Endothelial cell of umbilical vein (primary cell): ENCODE measurements around the gene SIDT1. TPM values are rescaled to one million over a fixed set of nuclear protein-coding genes. Genes with fewer than 3 reads are reported as not detected.

Source experiments
- BruUV-seq: library from RNA; stranded (reverse); fragments of 400-500 nt; replicated peaks from 2 replicates; lab custom pipeline; 2021; lab: Mats Ljungman, UMichigan
- CTCF ChIA-PET: fragments of 300-600, 350-600 bp; sonication (Branson Sonifier 250); formaldehyde crosslinking; loops from one replicate; lab custom pipeline; 2021; ENCODE audit warnings: antibody characterized with exemption, inconsistent platforms; lab: Charles Lee
- POLR2A ChIA-PET: fragments of 300-600, 350-600 bp; sonication (Branson Sonifier 250); formaldehyde crosslinking; loops from one replicate; lab custom pipeline; 2021; ENCODE audit warnings: antibody characterized with exemption, inconsistent platforms; lab: Charles Lee
- DNase-seq: peaks from one replicate; pipeline ENCODE4 v3.0.0-alpha.2; 2011; ENCODE audit warnings: low read depth, low spot score
- FAIRE-seq: peaks from 2 replicates; lab custom pipeline; 2011; peaks lifted over from hg19 to GRCh38; lab: Jason Lieb, UNC
- H2AFZ ChIP-seq: 2 replicates; pipeline ENCODE4 v1.6.0; 2012; ENCODE audit warnings: low read depth, low read length, control low read depth, inconsistent platforms
- H3K27ac ChIP-seq: 2 replicates; pipeline ENCODE4 v1.5.1; 2011; ENCODE audit warnings: low read depth, mild to moderate bottlenecking, control low read depth, low read length, moderate library complexity; ENCODE audit not compliant: insufficient read depth
- H3K27me3 ChIP-seq, 2 experiments: 2 replicates each; pipeline versions ENCODE4 v1.6.0 to v1.6.1; 2011; ENCODE audit warnings: low read length in 2 of 2, mixed read lengths in 1 of 2; ENCODE audit not compliant: control insufficient read depth in 2 of 2, insufficient read depth in 2 of 2
- H3K36me3 ChIP-seq, 2 experiments: 2 replicates in 1 of 2; 3 replicates in 1 of 2; pipeline ENCODE4 v1.5.1; 2011; ENCODE audit warnings: low read length in 2 of 2, mild to moderate bottlenecking in 1 of 2, moderate library complexity in 1 of 2; ENCODE audit not compliant: control insufficient read depth in 2 of 2, insufficient read depth in 2 of 2; ENCODE audit errors: extremely low read depth in 1 of 2
- H3K4me1 ChIP-seq: 3 replicates; pipeline ENCODE4 v1.5.1; 2011; ENCODE audit warnings: mild to moderate bottlenecking, low read length; ENCODE audit not compliant: control insufficient read depth, insufficient read depth; ENCODE audit errors: extremely low read depth
- H3K4me2 ChIP-seq: 2 replicates; pipeline ENCODE4 v1.6.1; 2011; ENCODE audit warnings: low read length, control low read depth, mixed read lengths; ENCODE audit not compliant: insufficient read depth
- H3K4me3 ChIP-seq, 3 experiments: fragments of 200-600 bp in 1 of 3; sonication (generic), shearing (Covaris generic) in 1 of 3; replicated peaks in 1 of 3; 2 replicates each; pipeline ENCODE4 v1.5.1; 2011 to 2016; ENCODE audit warnings: control low read depth in 3 of 3, low read length in 3 of 3, mild to moderate bottlenecking in 2 of 3, inconsistent platforms in 1 of 3, low read depth in 1 of 3, moderate library complexity in 1 of 3; ENCODE audit not compliant: insufficient read depth in 1 of 3
- H3K79me2 ChIP-seq: 2 replicates; pipeline ENCODE4 v1.6.0; 2012; ENCODE audit warnings: low read length, inconsistent platforms; ENCODE audit not compliant: control insufficient read depth, insufficient read depth
- H3K9ac ChIP-seq: replicated peaks from 2 replicates; pipeline ENCODE3; 2011; ENCODE audit warnings: low read length, control low read depth; ENCODE audit not compliant: insufficient read depth; ENCODE audit errors: extremely low read depth
- H3K9me1 ChIP-seq: replicated peaks from 3 replicates; pipeline ENCODE4 v1.6.0; 2011; ENCODE audit warnings: mild to moderate bottlenecking, low read length; ENCODE audit not compliant: control insufficient read depth, insufficient read depth; ENCODE audit errors: extremely low read depth
- H3K9me3 ChIP-seq: replicated peaks from 2 replicates; pipeline ENCODE4 v1.5.1; 2012; ENCODE audit warnings: low read length, inconsistent platforms; ENCODE audit not compliant: control insufficient read depth, insufficient read depth
- H4K20me1 ChIP-seq: replicated peaks from 2 replicates; pipeline ENCODE3; 2011; ENCODE audit warnings: mild to moderate bottlenecking, low read length; ENCODE audit not compliant: control insufficient read depth, insufficient read depth; ENCODE audit errors: extremely low read depth
- EZH2 ChIP-seq: IDR thresholded peaks from 2 replicates; pipeline ENCODE4 v1.6.1; 2012; ENCODE audit warnings: borderline replicate concordance, low read depth, mild to moderate bottlenecking, moderate library complexity, low read length, inconsistent platforms; ENCODE audit not compliant: severe bottlenecking
- FOS ChIP-seq: IDR thresholded peaks from 2 replicates; pipeline ENCODE4 v1.6.1; 2011; ENCODE audit warnings: mild to moderate bottlenecking, low read length, moderate library complexity, borderline replicate concordance; ENCODE audit not compliant: insufficient read depth
- GATA2 ChIP-seq: IDR thresholded peaks from 2 replicates; pipeline ENCODE4 v1.7.0; 2011; ENCODE audit warnings: low read depth, mild to moderate bottlenecking, moderate library complexity, mixed read lengths, low read length; ENCODE audit not compliant: insufficient read length, insufficient read depth
- JUN ChIP-seq: IDR thresholded peaks from 2 replicates; pipeline ENCODE4 v1.6.1; 2011; ENCODE audit warnings: borderline replicate concordance, low read depth; ENCODE audit not compliant: insufficient read length, insufficient read depth
- POLR2AphosphoS5 ChIP-seq: IDR thresholded peaks from 2 replicates; pipeline ENCODE4 v1.6.1; 2012; ENCODE audit warnings: low read depth, mild to moderate bottlenecking, control low read depth, low read length, moderate library complexity; ENCODE audit not compliant: insufficient read depth
- dilution Hi-C: fragments of 300-500 bp; cut with MboI; formaldehyde crosslinking; loops from one replicate; pipeline ENCODE4 v1.15.0; 2019; ENCODE audit warnings: low sequenced_read_pairs; ENCODE audit not compliant: extremely low pct_ligation_motif_present
- intact Hi-C: fragments of 100-400 bp; cut with micrococcal nuclease; formaldehyde crosslinking; loops from one replicate; pipeline ENCODE4 v1.10.0; 2022
- polyA plus RNA-seq, 4 experiments: library from polyadenylated mRNA; depleted of rRNA in 3 of 4; stranded (reverse) in 3 of 4; unstranded in 1 of 4; fragments of >200 nt; gene quantifications; 2 replicates each; pipeline versions ENCODE4 v1.2.1 to v1.2.3, GENCODE V29; 2011 to 2012; ENCODE audit warnings: missing spikeins in 1 of 4
- total RNA-seq: library from RNA; stranded (reverse); gene quantifications from 2 replicates; pipeline ENCODE4 v1.2.3, GENCODE V29; 2021

SIDT1 gene
- total and polyA plus RNA-seq, 2 donors (not counting 3 experiments of a cell fraction or from before 2014, with no cell fraction given), result 0.07 TPM; not detected in 1

DNA sequence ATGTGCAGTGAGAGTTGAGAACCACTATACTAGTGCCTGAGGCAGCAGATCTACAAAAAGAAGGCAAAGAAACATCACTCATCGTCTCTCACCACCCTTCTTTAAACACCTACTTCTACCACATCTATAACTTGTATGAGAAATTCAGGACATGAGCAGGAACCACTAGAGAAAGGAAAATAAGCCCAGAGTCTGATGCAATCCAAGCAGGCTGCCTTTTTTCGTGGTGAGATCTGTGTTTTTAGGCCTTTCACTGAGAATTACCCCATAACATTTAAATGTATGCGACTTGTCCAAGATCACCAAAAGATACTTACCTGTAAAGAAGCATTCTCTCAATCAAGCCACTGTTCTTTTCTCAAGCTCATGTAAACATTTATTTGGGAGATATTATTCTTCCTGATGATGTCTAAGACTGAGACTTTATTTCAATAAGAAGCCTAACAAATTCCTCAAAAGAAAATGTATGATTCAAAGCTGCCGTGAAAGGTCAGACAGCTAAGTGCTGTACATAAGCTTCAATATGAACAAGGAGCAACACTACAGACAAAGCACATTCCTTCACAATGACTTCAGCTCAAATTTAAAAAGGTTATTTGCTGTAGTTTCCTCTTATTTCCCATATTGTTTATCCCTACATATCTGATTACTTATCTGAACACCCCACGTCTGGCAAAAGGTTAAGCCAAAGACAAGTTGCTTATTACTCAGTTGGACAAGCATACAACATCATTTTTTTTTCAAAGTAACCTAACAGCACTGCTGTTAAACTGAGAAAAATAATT lies 33.9 kb upstream of the SIDT1 start:
- Histone ChIP-seq H3K9me3 (no peaks in the 10 kb centered on the region), H4K20me1 (no peaks in the 10 kb centered on the region), H2AFZ (peak overlapping the region; percentile 45), H3K4me2 (peak overlapping the region; percentile 55), H3K27me3 (no peaks in the 10 kb centered on the region), H3K4me1 (peaks cover 25% of the 10 kb centered on the region), H3K79me2 (no peaks in the 10 kb centered on the region), H3K27ac (peak overlapping the region; percentile 92), H3K9me1 (peaks cover 2% of the 10 kb centered on the region), H3K4me3 (no peak overlapping the region), H3K9ac (peak overlapping the region; percentile 76), H3K36me3 (no peaks in the 10 kb centered on the region)
- dilution Hi-C loops (no loop called here), intact Hi-C loops (loop anchor here (1.0 to 2.0 kb wide), 4 partner anchors 17 to 340 kb away; partner anchors contain the start of genes GRAMD1C, SIDT1 and SPICE1)
- BruUV-seq, result TSS peak; percentile 86
- ChIA-PET CTCF (interaction anchor here (0.6 to 4.7 kb wide), 14 partner anchors 8 to 657 kb away, joined by 3 to 79 read pairs (median 4); partner anchors contain the start of gene SPICE1), POLR2A (interaction anchor here (0.7 to 2.0 kb wide), 2 partner anchors 15 to 16 kb away, joined by 4 to 12 read pairs; partner anchors contain the start of gene SPICE1)
- peak; percentile 18 for TF ChIP-seq POLR2AphosphoS5
- TF ChIP-seq GATA2, result peak; percentile 83
- TF ChIP-seq EZH2, result no peak
- TF ChIP-seq FOS, result peak; percentile 42
- TF ChIP-seq JUN, result peak; percentile 68
- peak; percentile 73 for FAIRE-seq
- DNase-seq, result peak; percentile 87
